Liver (tissue), 3 donors: Measurements from ENCODE around the gene ORC4.

Experiments used
- ATF3 ChIP-seq: IDR thresholded peaks from 2 replicates; pipeline ENCODE4 v1.6.1; 2016; ENCODE audit warnings: antibody characterized with exemption
- CTCF ChIP-seq: fragments of 150-350 bp; IDR thresholded peaks from 2 replicates; pipeline ENCODE4 v1.5.1; 2017; ENCODE audit warnings: improper control_type of control experiment, low read depth, low read length; ENCODE audit not compliant: missing input control
- EGR1 ChIP-seq, 2 donors: IDR thresholded peaks; 2 replicates each; pipeline ENCODE4 v1.6.1; 2016 to 2018; ENCODE audit warnings: antibody characterized with exemption in 2 of 2, low read depth in 2 of 2
- FOXA2 ChIP-seq: IDR thresholded peaks from 2 replicates; pipeline ENCODE4 v1.6.1; 2016; ENCODE audit warnings: antibody characterized with exemption
- GABPA ChIP-seq, 2 donors: IDR thresholded peaks in 1 of 2; conservative IDR thresholded peaks in 1 of 2; 2 replicates each; pipeline ENCODE4 v1.6.1; 2016; ENCODE audit warnings: antibody characterized with exemption in 2 of 2, mild to moderate bottlenecking in 1 of 2, moderate library complexity in 1 of 2
- JUND ChIP-seq, 2 donors: IDR thresholded peaks; 2 replicates each; pipeline ENCODE4 v1.6.1; 2016; ENCODE audit warnings: antibody characterized with exemption in 2 of 2
- MAX ChIP-seq: IDR thresholded peaks from 2 replicates; pipeline ENCODE4 v1.6.1; 2016; ENCODE audit warnings: antibody characterized with exemption
- RAD21 ChIP-seq, 2 donors: IDR thresholded peaks; 2 replicates each; pipeline ENCODE4 v1.6.1; 2016; ENCODE audit warnings: antibody characterized with exemption in 2 of 2, mild to moderate bottlenecking in 2 of 2
- REST ChIP-seq: IDR thresholded peaks from 2 replicates; pipeline ENCODE4 v1.6.1; 2016; ENCODE audit warnings: antibody characterized with exemption, mild to moderate bottlenecking
- SP1 ChIP-seq: IDR thresholded peaks from 2 replicates; pipeline ENCODE4 v1.6.1; 2018; ENCODE audit warnings: antibody characterized with exemption, mild to moderate bottlenecking
- TAF1 ChIP-seq: conservative IDR thresholded peaks from 2 replicates; pipeline ENCODE4 v1.6.1; 2016; ENCODE audit warnings: antibody characterized with exemption, mild to moderate bottlenecking
- YY1 ChIP-seq: IDR thresholded peaks from 2 replicates; pipeline ENCODE4 v1.6.1; 2016; ENCODE audit warnings: antibody characterized with exemption, mild to moderate bottlenecking
- ZBTB33 ChIP-seq: IDR thresholded peaks from 2 replicates; pipeline ENCODE4 v1.6.1; 2016; ENCODE audit warnings: antibody characterized with exemption
- donor health status: healthy.
- donor health status: healthy.

- TF ChIP-seq CTCF = no peak
- no peak for TF ChIP-seq YY1
- TF ChIP-seq RAD21 (IDR thresholded peaks at IDR 0.05) = no peak
- no peak for TF ChIP-seq MAX
- no peak for TF ChIP-seq GABPA (IDR thresholded peaks at IDR 0.05 in 1 of 2, conservative IDR thresholded peaks at IDR 0.05 in 1 of 2)
- no peak for TF ChIP-seq JUND (IDR thresholded peaks at IDR 0.05)
- no peak for TF ChIP-seq SP1
- no peak for TF ChIP-seq REST
- TF ChIP-seq ZBTB33 = no peak
- no peak for TF ChIP-seq EGR1 (IDR thresholded peaks at IDR 0.05; ENCODE audit: low read depth in 2 of 2)
- no peak for TF ChIP-seq ATF3
- TF ChIP-seq FOXA2 = no peak
- no peak for TF ChIP-seq TAF1
Observed at GRCh38 chr2:147924647-147925046, 95.9 kb downstream of the ORC4 start.
